Testis (tissue), 2 donors: ENCODE measurements around the gene SDK1.

Experiments used
- CTCF ChIP-seq, 3 experiments: fragments of 450-650 bp in 2 of 3; fragments of 200-600 bp in 1 of 3; sonication (generic) in 1 of 3; IDR thresholded peaks; one replicate each; pipeline ENCODE4 v1.5.1; 2016 to 2019; ENCODE audit warnings: antibody characterized with exemption in 3 of 3, mild to moderate bottlenecking in 2 of 3, moderate library complexity in 1 of 3
- POLR2A ChIP-seq: fragments of 450-650 bp; IDR thresholded peaks from one replicate; pipeline ENCODE4 v1.6.1; 2017; ENCODE audit warnings: antibody characterized with exemption, mild to moderate bottlenecking, moderate library complexity

- TF ChIP-seq CTCF (IDR thresholded peaks at IDR 0.05): no peak
- TF ChIP-seq POLR2A: no peak
Observed at GRCh38 chr7:3668743-3669142, 367.7 kb downstream of the SDK1 start.
